Fibroblast of skin of back (primary cell): ENCODE measurements around the gene CLTB.
"Not testable (repeated sequence)": the region's sequence is repeated elsewhere in the genome, so short reads cannot be mapped to it uniquely, and the experiment has no call there.

ENCODE experiments used
- DNase-seq: peaks from one replicate; pipeline ENCODE4 v3.0.0-alpha.2; 2013

The CLTB gene

GRCh38 chr5:176426876-176427275 is 10.5 kb upstream of the CLTB start:
- DNase-seq = no peak

GRCh38 chr5:176425791-176426190 is 9.5 kb upstream of the CLTB start:
- no peak for DNase-seq

- DNase-seq = no peak
Measured at GRCh38 chr5:176425138-176425537, 8.8 kb upstream of the CLTB start.

GRCh38 chr5:176424181-176424580 is 7.8 kb upstream of the CLTB start:
- DNase-seq = no peak

- no peak for DNase-seq
Measured at GRCh38 chr5:176420972-176421544, 4.7 kb upstream of the CLTB start.

- no peak for DNase-seq
Measured at GRCh38 chr5:176420086-176420485, 3.7 kb upstream of the CLTB start.

GRCh38 chr5:176418251-176418650 is 1.9 kb upstream of the CLTB start:
- DNase-seq = no peak

- DNase-seq = no peak
Measured at GRCh38 chr5:176416965-176417364, 626 bp upstream of the CLTB start.

GRCh38 chr5:176415240-176415951 is 943 bp downstream of the CLTB start:
- no peak for DNase-seq

GRCh38 chr5:176414704-176415103 is 1.6 kb downstream of the CLTB start:
- DNase-seq = no peak

- no peak for DNase-seq
Measured at GRCh38 chr5:176413709-176414191, 2.6 kb downstream of the CLTB start.

GRCh38 chr5:176413255-176413565 is 3.1 kb downstream of the CLTB start:
- DNase-seq = peak; percentile 9

- no peak for DNase-seq
Measured at GRCh38 chr5:176412517-176413254, 3.7 kb downstream of the CLTB start.

- no peak for DNase-seq
Measured at GRCh38 chr5:176410486-176411180, 5.7 kb downstream of the CLTB start.

GRCh38 chr5:176409765-176410164 is 6.6 kb downstream of the CLTB start:
- DNase-seq = no peak

- DNase-seq = no peak
Measured at GRCh38 chr5:176408590-176408989, 7.7 kb downstream of the CLTB start.

- not testable (repeated sequence) for DNase-seq
Measured at GRCh38 chr5:176408252-176408573, 8.1 kb downstream of the CLTB start.

GRCh38 chr5:176407456-176408251 is 8.7 kb downstream of the CLTB start:
- DNase-seq = no peak

GRCh38 chr5:176406436-176407052 is 9.8 kb downstream of the CLTB start:
- no peak for DNase-seq

- no peak for DNase-seq
Measured at GRCh38 chr5:176405656-176406435, 10.5 kb downstream of the CLTB start.
